Neural progenitor cell (in vitro differentiated cells): ENCODE results near the gene PATE3.

Experiments used
- CTCF ChIP-seq: fragments of 200-600 bp; sonication (generic); IDR thresholded peaks from 2 replicates; pipeline ENCODE4 v1.5.1; 2017; ENCODE audit warnings: antibody characterized with exemption, mild to moderate bottlenecking
- EZH2 ChIP-seq: fragments of 200-600 bp; sonication (generic); IDR thresholded peaks from 2 replicates; pipeline ENCODE4 v1.6.1; 2017; ENCODE audit warnings: antibody characterized with exemption, mild to moderate bottlenecking, moderate library complexity
- EZH2phosphoT487 ChIP-seq: fragments of 200-600 bp; sonication (generic); IDR thresholded peaks from 2 replicates; pipeline ENCODE4 v1.6.1; 2017; ENCODE audit warnings: antibody characterized with exemption

- TF ChIP-seq CTCF (no peak), EZH2phosphoT487 (no peak), EZH2 (no peak)
Measured at GRCh38 chr11:125784678-125785077, 3.2 kb upstream of the PATE3 start.
